ENCODE data around the gene NAT9.

The NAT9 gene

GRCh38 chr17:74728702-74729075, 47.5 kb downstream of the NAT9 start:
- no peak for DNase-seq (ENCODE audit: low read depth)

- DNase-seq (ENCODE audit: low read depth): no peak
Observed at GRCh38 chr17:74728033-74728701, 48.0 kb downstream of the NAT9 start.

GRCh38 chr17:74725111-74725510, 51.0 kb downstream of the NAT9 start:
- DNase-seq (ENCODE audit: low read depth): no peak

- no peak for DNase-seq (ENCODE audit: low read depth)
Observed at GRCh38 chr17:74723891-74724290, 52.3 kb downstream of the NAT9 start.

- no peak for DNase-seq (ENCODE audit: low read depth)
Observed at GRCh38 chr17:74722782-74723181, 53.4 kb downstream of the NAT9 start.

Data from stimulated activated CD8-positive, alpha-beta memory T cell treated with anti-CD3 and anti-CD28 coated beads, Interleukin-4, amount 100 ng/mL, for 24 hours (primary cell).